PFSK-1 (cell line): ENCODE results near the gene FAM3B. TPM values are rescaled to one million over a fixed set of nuclear protein-coding genes. Genes with fewer than 3 reads are reported as not detected.

ENCODE experiments used
- FOXP2 ChIP-seq: optimal IDR thresholded peaks from 2 replicates; pipeline ENCODE3; 2011; ENCODE audit warnings: borderline replicate concordance, control low read depth, inconsistent platforms; ENCODE audit not compliant: insufficient read depth; ENCODE audit errors: extremely low read length, extremely low read depth
- POLR2AphosphoS5 ChIP-seq: IDR thresholded peaks from 2 replicates; pipeline ENCODE4 v1.6.1; 2012; ENCODE audit warnings: low read depth, mild to moderate bottlenecking, control low read depth, low read length, moderate library complexity
- REST ChIP-seq, 2 experiments: IDR thresholded peaks; 2 replicates each; pipeline versions ENCODE4 v1.6.1 to v1.8.0; 2011 to 2012; ENCODE audit warnings: low read depth in 2 of 2, low read length in 2 of 2, control low read depth in 1 of 2, inconsistent platforms in 1 of 2, mild to moderate bottlenecking in 1 of 2, moderate library complexity in 1 of 2; ENCODE audit not compliant: insufficient read depth in 1 of 2
- SIN3A ChIP-seq: IDR thresholded peaks from 2 replicates; pipeline ENCODE4 v1.6.1; 2012; ENCODE audit warnings: mild to moderate bottlenecking, low read length, moderate library complexity, borderline replicate concordance; ENCODE audit not compliant: insufficient read depth
- TAF1 ChIP-seq: IDR thresholded peaks from 2 replicates; pipeline ENCODE4 v1.6.1; 2012; ENCODE audit warnings: low read length, control low read depth, borderline replicate concordance; ENCODE audit not compliant: insufficient read depth
- polyA plus RNA-seq: library from polyadenylated mRNA; unstranded; fragments of >200 nt; gene quantifications from one replicate; pipeline ENCODE4 v1.2.1, GENCODE V29; 2012; ENCODE audit warnings: low read depth, missing spikeins; ENCODE audit not compliant: insufficient read length

FAM3B gene
- not detected for polyA plus RNA-seq

- TF ChIP-seq REST (IDR thresholded peaks at IDR 0.05; ENCODE audit: insufficient read depth in 1 of 2, low read depth in 2 of 2, low read length in 2 of 2) (no peak), TAF1 (no peak), SIN3A (no peak), POLR2AphosphoS5 (no peak), FOXP2 (no peak)
These were observed at the start of gene FAM3B for GRCh38 chr21:41316200-41317062. TSS of gene FAM3B (plus strand) at chr21:41316801. CDS start at chr21:41316880, 79 bp downstream.

GRCh38 chr21:41267346-41267745, 49.3 kb upstream of the FAM3B start:
- TF ChIP-seq TAF1 (no peak), REST (IDR thresholded peaks at IDR 0.05; ENCODE audit: insufficient read depth in 1 of 2, low read depth in 2 of 2, low read length in 2 of 2) (no peak), SIN3A (no peak), POLR2AphosphoS5 (no peak), FOXP2 (no peak)

- no peak for TF ChIP-seq SIN3A
- no peak for TF ChIP-seq REST (IDR thresholded peaks at IDR 0.05; ENCODE audit: insufficient read depth in 1 of 2, low read depth in 2 of 2, low read length in 2 of 2)
- TF ChIP-seq POLR2AphosphoS5 = no peak
- TF ChIP-seq FOXP2 = no peak
- TF ChIP-seq TAF1 = no peak
These were observed 47.1 kb upstream of the FAM3B start for GRCh38 chr21:41269535-41269934.

- TF ChIP-seq POLR2AphosphoS5 (no peak), TAF1 (no peak), REST (IDR thresholded peaks at IDR 0.05; ENCODE audit: insufficient read depth in 1 of 2, low read depth in 2 of 2, low read length in 2 of 2) (no peak), SIN3A (no peak), FOXP2 (no peak)
These were observed 39.4 kb upstream of the FAM3B start for GRCh38 chr21:41277196-41277595.
